Neuronal stem cell (in vitro differentiated cells): ENCODE data around the gene MAZ.

Source experiments
- DNase-seq: peaks from one replicate; pipeline ENCODE4 v3.0.0-alpha.2; 2013; ENCODE audit warnings: low spot score
- H2AFZ ChIP-seq: one replicate; pipeline ENCODE4 v1.6.1; 2013; ENCODE audit warnings: mild to moderate bottlenecking, low read length, inconsistent platforms
- H2AK5ac ChIP-seq: 2 replicates; pipeline ENCODE4 v1.6.1; 2013; ENCODE audit warnings: low read depth, mild to moderate bottlenecking, inconsistent platforms, low read length, moderate library complexity, mixed read lengths
- H2BK120ac ChIP-seq: 2 replicates; pipeline ENCODE4 v1.6.1; 2013; ENCODE audit warnings: low read depth, mild to moderate bottlenecking, inconsistent platforms, low read length, moderate library complexity, mixed read lengths
- H2BK12ac ChIP-seq: one replicate; pipeline ENCODE4 v1.6.1; 2013; ENCODE audit warnings: low read length, inconsistent platforms
- H2BK15ac ChIP-seq: 2 replicates; pipeline ENCODE4 v1.6.1; 2013; ENCODE audit warnings: mild to moderate bottlenecking, low read length, inconsistent platforms, mixed read lengths
- H2BK5ac ChIP-seq: one replicate; pipeline ENCODE4 v1.6.1; 2013; ENCODE audit warnings: inconsistent platforms, mild to moderate bottlenecking, low read length, moderate library complexity
- H3K14ac ChIP-seq: one replicate; pipeline ENCODE4 v1.6.1; 2013; ENCODE audit warnings: low read length, inconsistent platforms
- H3K18ac ChIP-seq: 2 replicates; pipeline ENCODE4 v1.6.1; 2013; ENCODE audit warnings: low read length, inconsistent platforms
- H3K23ac ChIP-seq: 2 replicates; pipeline ENCODE4 v1.6.1; 2013; ENCODE audit warnings: low read depth, mild to moderate bottlenecking, mixed read lengths, low read length, inconsistent platforms; ENCODE audit not compliant: poor library complexity
- H3K27ac ChIP-seq: replicated peaks from 3 replicates; pipeline ENCODE4 v1.5.1; 2013; ENCODE audit warnings: low read length, inconsistent platforms
- H3K27me3 ChIP-seq, 3 experiments: 2 replicates each; pipeline ENCODE4 v1.6.1; 2013; ENCODE audit warnings: low read length in 3 of 3, mild to moderate bottlenecking in 2 of 3, inconsistent platforms in 1 of 3, low read depth in 1 of 3, mixed read lengths in 1 of 3, moderate library complexity in 1 of 3; ENCODE audit not compliant: control insufficient read depth in 3 of 3, insufficient read depth in 3 of 3
- H3K36me3 ChIP-seq, 2 donors: replicated peaks in 1 of 2; 2 replicates each; pipeline ENCODE4 v1.6.1; 2013; ENCODE audit warnings: low read length in 2 of 2; ENCODE audit not compliant: control insufficient read depth in 2 of 2, insufficient read depth in 2 of 2
- H3K4ac ChIP-seq: 2 replicates; pipeline ENCODE4 v1.6.1; 2013; ENCODE audit warnings: inconsistent platforms, mild to moderate bottlenecking, low read length, moderate library complexity
- H3K4me1 ChIP-seq, 2 donors: 1 replicate in 1 of 2; 2 replicates in 1 of 2; pipeline ENCODE4 v1.6.1; 2013; ENCODE audit warnings: low read length in 2 of 2, low read depth in 1 of 2; ENCODE audit not compliant: control insufficient read depth in 2 of 2, insufficient read depth in 1 of 2
- H3K4me2 ChIP-seq: one replicate; pipeline ENCODE4 v1.6.1; 2013; ENCODE audit warnings: mild to moderate bottlenecking, low read length, inconsistent platforms; ENCODE audit not compliant: insufficient read depth, poor library complexity, severe bottlenecking
- H3K4me3 ChIP-seq, 2 donors: 2 replicates each; pipeline ENCODE4 v1.5.1; 2013; ENCODE audit warnings: low read length in 2 of 2, mild to moderate bottlenecking in 2 of 2, inconsistent platforms in 1 of 2, moderate library complexity in 1 of 2
- H3K79me1 ChIP-seq: one replicate; pipeline ENCODE4 v1.6.1; 2013; ENCODE audit warnings: low read depth, mild to moderate bottlenecking, inconsistent platforms, low read length, moderate library complexity
- H3K9ac ChIP-seq: one replicate; pipeline ENCODE4 v1.6.1; 2013; ENCODE audit warnings: mild to moderate bottlenecking, low read depth, low read length, inconsistent platforms; ENCODE audit not compliant: poor library complexity
- H3K9me3 ChIP-seq, 2 donors: replicated peaks in 1 of 2; 2 replicates each; pipeline versions ENCODE3 to v1.6.1; 2013; ENCODE audit warnings: low read length in 2 of 2, mild to moderate bottlenecking in 2 of 2, inconsistent platforms in 1 of 2, low read depth in 1 of 2, mixed read lengths in 1 of 2, moderate library complexity in 1 of 2; ENCODE audit not compliant: control insufficient read depth in 2 of 2, insufficient read depth in 1 of 2
- H4K8ac ChIP-seq: one replicate; pipeline ENCODE4 v1.6.1; 2013; ENCODE audit warnings: low read depth, mild to moderate bottlenecking, inconsistent platforms, low read length, moderate library complexity
- H4K91ac ChIP-seq: one replicate; pipeline ENCODE4 v1.6.1; 2013; ENCODE audit warnings: low read length, low read depth, mild to moderate bottlenecking, inconsistent platforms; ENCODE audit not compliant: poor library complexity
- WGBS, 2 donors: extraction: QIAGEN DNeasy Blood & Tissue Kit; methylation state at CpG; one replicate each; pipeline ENCODE4 v1.1.7; 2013; ENCODE audit warnings: missing lambda C conversion rate in 2 of 2, mixed read lengths in 1 of 2; ENCODE audit not compliant: insufficient read length in 2 of 2, insufficient replicate concordance in 1 of 2; ENCODE audit errors: extremely low coverage in 2 of 2; 5-methylcytosine and 5-hydroxymethylcytosine counted together

Gene MAZ

GRCh38 chr16:29821643-29822115 is 15.3 kb downstream of the MAZ start:
- H2BK5ac ChIP-seq = no peak overlapping the region
- no peak overlapping the region for H2BK12ac ChIP-seq
- H3K36me3 ChIP-seq = peaks cover 28 to 33% of the 10 kb centered on the region in 2 donors
- H3K4ac ChIP-seq = no peak overlapping the region
- H3K79me1 ChIP-seq = peaks cover 6% of the 10 kb centered on the region
- H2BK15ac ChIP-seq = no peak overlapping the region
- H3K4me1 ChIP-seq = peaks cover 7 to 14% of the 10 kb centered on the region in 2 donors
- no peak overlapping the region for H2BK120ac ChIP-seq
- H3K14ac ChIP-seq = no peak overlapping the region
- H3K18ac ChIP-seq = no peak overlapping the region
- no peaks in the 10 kb centered on the region for H3K9me3 ChIP-seq
- DNase-seq = no peak
- WGBS, 2 donors = no CpG with 5 or more reads among the region's 7 CpGs
- H4K8ac ChIP-seq = no peak overlapping the region
- no peak overlapping the region for H3K9ac ChIP-seq
- H3K27me3 ChIP-seq = no peaks in the 10 kb centered on the region
- no peak overlapping the region for H3K4me2 ChIP-seq
- no peak overlapping the region for H2AK5ac ChIP-seq
- no peak overlapping the region for H3K23ac ChIP-seq
- no peak overlapping the region for H4K91ac ChIP-seq
- H3K4me3 ChIP-seq = no peak overlapping the region
- H2AFZ ChIP-seq = no peak overlapping the region
- H3K27ac ChIP-seq = no peak overlapping the region

- Histone ChIP-seq H3K4me1 (peaks cover 2 to 13% of the 10 kb centered on the region in 2 donors), H2AK5ac (no peak overlapping the region), H3K23ac (no peak overlapping the region), H3K27me3 (no peaks in the 10 kb centered on the region), H2AFZ (no peak overlapping the region), H4K91ac (no peak overlapping the region), H2BK12ac (no peak overlapping the region), H3K79me1 (no peaks in the 10 kb centered on the region), H3K4ac (no peak overlapping the region), H3K9ac (no peak overlapping the region), H2BK15ac (no peak overlapping the region), H3K14ac (no peak overlapping the region), H3K9me3 (no peaks in the 10 kb centered on the region), H4K8ac (no peak overlapping the region), H3K27ac (no peak overlapping the region), H3K4me2 (no peak overlapping the region), H2BK5ac (no peak overlapping the region), H3K36me3 (peaks cover 12% of the 10 kb centered on the region in 2 donors), H3K4me3 (no peak overlapping the region), H3K18ac (peak overlapping the region; percentile 1), H2BK120ac (no peak overlapping the region)
- no CpG with 5 or more reads among the region's 7 CpGs for WGBS, 2 donors
- DNase-seq = no peak
Measured at GRCh38 chr16:29824589-29825144, 18.3 kb downstream of the MAZ start.

- no peak overlapping the region for H2BK15ac ChIP-seq
- no peaks in the 10 kb centered on the region for H3K9me3 ChIP-seq
- H3K36me3 ChIP-seq = peaks cover 5% of the 10 kb centered on the region in 2 donors
- H2AK5ac ChIP-seq = no peak overlapping the region
- H3K27me3 ChIP-seq = no peaks in the 10 kb centered on the region
- no peak overlapping the region for H4K8ac ChIP-seq
- no peaks in the 10 kb centered on the region for H3K79me1 ChIP-seq
- peak overlapping the region; percentile 26 for H3K27ac ChIP-seq
- no peak overlapping the region for H3K4me2 ChIP-seq
- H3K4ac ChIP-seq = no peak overlapping the region
- no CpG with 5 or more reads among the region's 10 CpGs for WGBS, 2 donors
- no peak overlapping the region for H3K9ac ChIP-seq
- no peak overlapping the region for H2BK12ac ChIP-seq
- H2AFZ ChIP-seq = no peak overlapping the region
- DNase-seq = no peak
- no peak overlapping the region for H3K23ac ChIP-seq
- peak overlapping the region in 1 of 2 donors; percentile 24 for H3K4me3 ChIP-seq
- no peak overlapping the region for H4K91ac ChIP-seq
- no peak overlapping the region for H3K14ac ChIP-seq
- H2BK120ac ChIP-seq = peak overlapping the region; percentile 7
- H3K18ac ChIP-seq = peak overlapping the region; percentile 46
- no peak overlapping the region for H2BK5ac ChIP-seq
- H3K4me1 ChIP-seq = peaks cover 2 to 13% of the 10 kb centered on the region in 2 donors
Measured at GRCh38 chr16:29825145-29826044, 19.1 kb downstream of the MAZ start.

- no peak overlapping the region for H2BK120ac ChIP-seq
- no peaks in the 10 kb centered on the region for H3K9me3 ChIP-seq
- no peak overlapping the region for H3K9ac ChIP-seq
- H2BK12ac ChIP-seq = no peak overlapping the region
- no peak overlapping the region for H4K8ac ChIP-seq
- H2BK15ac ChIP-seq = no peak overlapping the region
- no peak overlapping the region for H2AFZ ChIP-seq
- no CpG with 5 or more reads among the region's 8 CpGs for WGBS, 2 donors
- H3K14ac ChIP-seq = no peak overlapping the region
- H3K4me2 ChIP-seq = no peak overlapping the region
- H3K27ac ChIP-seq = no peak overlapping the region
- H3K79me1 ChIP-seq = no peaks in the 10 kb centered on the region
- no peak overlapping the region for H2AK5ac ChIP-seq
- no peak overlapping the region for H3K18ac ChIP-seq
- peaks cover 2 to 13% of the 10 kb centered on the region in 2 donors for H3K4me1 ChIP-seq
- no peaks in the 10 kb centered on the region for H3K36me3 ChIP-seq
- H3K4me3 ChIP-seq = no peak overlapping the region
- no peak overlapping the region for H2BK5ac ChIP-seq
- no peak overlapping the region for H3K4ac ChIP-seq
- no peak overlapping the region for H3K23ac ChIP-seq
- DNase-seq = no peak
- no peak overlapping the region for H4K91ac ChIP-seq
- no peaks in the 10 kb centered on the region for H3K27me3 ChIP-seq
Measured at GRCh38 chr16:29826342-29826695, 20.0 kb downstream of the MAZ start.
